Measurements from ENCODE around the gene PRTG. TPM values are rescaled to one million over a fixed set of nuclear protein-coding genes. Genes with fewer than 3 reads are reported as not detected.
"Not testable (repeated sequence)": the region's sequence is repeated elsewhere in the genome, so short reads cannot be mapped to it uniquely, and the experiment has no call there.

Gene PRTG
- total RNA-seq, 2 experiments from 2014 or later: not detected

GRCh38 chr15:55615445-55615844, 127.5 kb downstream of the PRTG start:
- CTCF ChIA-PET: no interaction called here
- no peak overlapping the region for H3K4me3 Mint-ChIP-seq
- TF ChIP-seq CTCF (IDR thresholded peaks at IDR 0.05): no peak
- H3K9me3 Mint-ChIP-seq: no peaks in the 10 kb centered on the region
- no peaks in the 10 kb centered on the region for H3K36me3 Mint-ChIP-seq (ENCODE audit: low read depth)
- POLR2A ChIA-PET: no interaction called here
- no peak overlapping the region for H3K27ac Mint-ChIP-seq
- no peak for ATAC-seq
- peaks cover 24% of the 10 kb centered on the region for H3K27me3 Mint-ChIP-seq
- intact Hi-C loops (cut with micrococcal nuclease): no loop called here
- H3K4me1 Mint-ChIP-seq (ENCODE audit: low read depth): no peaks in the 10 kb centered on the region
- no peak for DNase-seq

GRCh38 chr15:55613727-55614126, 129.2 kb downstream of the PRTG start:
- POLR2A ChIA-PET: no interaction called here
- TF ChIP-seq CTCF (IDR thresholded peaks at IDR 0.05): no peak
- ATAC-seq (no peak), DNase-seq (no peak)
- H3K4me3 Mint-ChIP-seq: no peak overlapping the region
- no peaks in the 10 kb centered on the region for H3K36me3 Mint-ChIP-seq (ENCODE audit: low read depth)
- no peaks in the 10 kb centered on the region for H3K4me1 Mint-ChIP-seq (ENCODE audit: low read depth)
- CTCF ChIA-PET: interaction anchor here (0.6 kb wide), 1 partner anchor 156 kb away, joined by 3 read pairs; no protein-coding TSS in a partner anchor
- peaks cover 2% of the 10 kb centered on the region for H3K9me3 Mint-ChIP-seq
- intact Hi-C loops (cut with micrococcal nuclease): no loop called here
- peaks cover 22% of the 10 kb centered on the region for H3K27me3 Mint-ChIP-seq
- H3K27ac Mint-ChIP-seq: no peak overlapping the region

- intact Hi-C loops (cut with micrococcal nuclease): no loop called here
- Mint-ChIP-seq H3K27ac (no peak overlapping the region), H3K4me1 (ENCODE audit: low read depth) (no peaks in the 10 kb centered on the region), H3K27me3 (peaks cover 4% of the 10 kb centered on the region), H3K4me3 (no peak overlapping the region), H3K9me3 (peaks cover 12% of the 10 kb centered on the region), H3K36me3 (ENCODE audit: low read depth) (no peaks in the 10 kb centered on the region)
- no peak for TF ChIP-seq CTCF (IDR thresholded peaks at IDR 0.05)
- ChIA-PET CTCF (no interaction called here), POLR2A (no interaction called here)
- DNase-seq (no peak), ATAC-seq (no peak)
Measured at GRCh38 chr15:55606214-55606613, 136.7 kb downstream of the PRTG start.

GRCh38 chr15:55601374-55601773, 141.6 kb downstream of the PRTG start:
- no peaks in the 10 kb centered on the region for H3K4me1 Mint-ChIP-seq (ENCODE audit: low read depth)
- no peak for ATAC-seq

GRCh38 chr15:55599439-55599838, 143.5 kb downstream of the PRTG start:
- no peak overlapping the region for H3K27ac Mint-ChIP-seq
- CTCF ChIA-PET: interaction anchor here (0.7 kb wide), 1 partner anchor 61 kb away, joined by 3 read pairs; no protein-coding TSS in a partner anchor
- TF ChIP-seq CTCF (IDR thresholded peaks at IDR 0.05): no peak
- POLR2A ChIA-PET: no interaction called here
- DNase-seq (no peak), ATAC-seq (no peak)
- H3K4me3 Mint-ChIP-seq: no peak overlapping the region
- no peaks in the 10 kb centered on the region for H3K4me1 Mint-ChIP-seq (ENCODE audit: low read depth)
- H3K9me3 Mint-ChIP-seq: no peaks in the 10 kb centered on the region
- intact Hi-C loops (cut with micrococcal nuclease): no loop called here
- H3K36me3 Mint-ChIP-seq (ENCODE audit: low read depth): no peaks in the 10 kb centered on the region
- H3K27me3 Mint-ChIP-seq: peaks cover 4% of the 10 kb centered on the region

More at GRCh38 chr15:55601374-55601773, 141.6 kb downstream of the PRTG start:
- Mint-ChIP-seq H3K4me3 (no peak overlapping the region), H3K27me3 (peaks cover 4% of the 10 kb centered on the region), H3K36me3 (ENCODE audit: low read depth) (no peaks in the 10 kb centered on the region), H3K9me3 (peaks cover 5% of the 10 kb centered on the region), H3K27ac (no peak overlapping the region)
- no peak for TF ChIP-seq CTCF (IDR thresholded peaks at IDR 0.05)
- intact Hi-C loops (cut with micrococcal nuclease): no loop called here
- POLR2A ChIA-PET: no interaction called here
- CTCF ChIA-PET: no interaction called here
- no peak for DNase-seq

- intact Hi-C loops (cut with micrococcal nuclease); H3K9me3 Mint-ChIP-seq; H3K27ac Mint-ChIP-seq; DNase-seq; H3K4me1 Mint-ChIP-seq (ENCODE audit: low read depth); POLR2A ChIA-PET; H3K36me3 Mint-ChIP-seq (ENCODE audit: low read depth); ATAC-seq; H3K4me3 Mint-ChIP-seq; CTCF ChIA-PET: not testable (repeated sequence)
- peaks cover 35% of the 10 kb centered on the region for H3K27me3 Mint-ChIP-seq
Measured at GRCh38 chr15:55593019-55593418, 149.9 kb downstream of the PRTG start.
